ENCODE results near the gene FAM117A.

DNA sequence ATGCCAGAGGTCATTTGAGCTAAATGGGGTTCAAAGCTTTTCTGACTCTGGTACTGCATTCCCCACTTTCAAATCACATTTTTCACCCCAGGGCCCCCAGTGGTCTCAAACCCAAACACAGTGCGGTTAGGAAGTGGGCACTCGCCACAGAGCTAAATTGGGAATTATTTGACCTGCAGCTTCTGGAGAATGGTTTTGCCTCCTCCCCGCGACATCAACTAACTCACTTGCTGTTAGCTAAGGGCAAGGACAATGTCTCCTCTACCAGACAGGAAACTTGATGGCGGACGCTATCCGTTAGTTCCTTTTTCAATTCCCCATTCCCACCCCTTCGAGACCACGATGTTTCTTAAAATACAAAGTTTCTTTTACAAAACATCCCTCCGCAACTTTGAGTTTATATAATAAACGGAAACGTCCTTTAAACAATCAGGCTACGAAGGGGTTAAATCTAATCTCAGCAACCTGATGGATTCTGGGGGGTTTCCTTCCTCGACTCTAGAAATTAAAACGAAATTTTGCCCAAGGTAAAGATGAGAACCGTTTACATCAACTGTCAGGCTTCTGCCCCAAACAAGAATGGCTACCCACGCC lies 24.1 kb upstream of the FAM117A start:
- TF ChIP-seq, protein P1, sequence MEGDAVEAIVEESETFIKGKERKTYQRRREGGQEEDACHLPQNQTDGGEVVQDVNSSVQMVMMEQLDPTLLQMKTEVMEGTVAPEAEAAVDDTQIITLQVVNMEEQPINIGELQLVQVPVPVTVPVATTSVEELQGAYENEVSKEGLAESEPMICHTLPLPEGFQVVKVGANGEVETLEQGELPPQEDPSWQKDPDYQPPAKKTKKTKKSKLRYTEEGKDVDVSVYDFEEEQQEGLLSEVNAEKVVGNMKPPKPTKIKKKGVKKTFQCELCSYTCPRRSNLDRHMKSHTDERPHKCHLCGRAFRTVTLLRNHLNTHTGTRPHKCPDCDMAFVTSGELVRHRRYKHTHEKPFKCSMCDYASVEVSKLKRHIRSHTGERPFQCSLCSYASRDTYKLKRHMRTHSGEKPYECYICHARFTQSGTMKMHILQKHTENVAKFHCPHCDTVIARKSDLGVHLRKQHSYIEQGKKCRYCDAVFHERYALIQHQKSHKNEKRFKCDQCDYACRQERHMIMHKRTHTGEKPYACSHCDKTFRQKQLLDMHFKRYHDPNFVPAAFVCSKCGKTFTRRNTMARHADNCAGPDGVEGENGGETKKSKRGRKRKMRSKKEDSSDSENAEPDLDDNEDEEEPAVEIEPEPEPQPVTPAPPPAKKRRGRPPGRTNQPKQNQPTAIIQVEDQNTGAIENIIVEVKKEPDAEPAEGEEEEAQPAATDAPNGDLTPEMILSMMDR (IDR thresholded peaks at IDR 0.05; ENCODE audit: low read depth, low read length), result no peak
- TF ChIP-seq POLR2A (IDR thresholded peaks at IDR 0.05; ENCODE audit: extremely low read depth, insufficient read length), result no peak
- no peak for TF ChIP-seq MYC (IDR thresholded peaks at IDR 0.05; ENCODE audit: low read depth, low read length)
